HEK293 (cell line): ENCODE measurements around the gene ZFYVE21.

Experiments
- MZF1 ChIP-seq: fragments of 450-650 bp; formaldehyde crosslinking; IDR thresholded peaks from 2 replicates; pipeline ENCODE4 v1.5.1; 2017; ENCODE audit warnings: missing biosample characterization, missing genetic modification characterization, borderline replicate concordance
- SCRT1 ChIP-seq: fragments of 450-650 bp; formaldehyde crosslinking; IDR thresholded peaks from 2 replicates; pipeline ENCODE4 v1.5.1; 2016; ENCODE audit warnings: missing biosample characterization, missing genetic modification characterization, borderline replicate concordance
- SCRT2 ChIP-seq: fragments of 450-650 bp; formaldehyde crosslinking; IDR thresholded peaks from 2 replicates; pipeline ENCODE4 v1.5.1; 2016; ENCODE audit warnings: missing biosample characterization, missing genetic modification characterization
- ZNF132 ChIP-seq: fragments of 450-650 bp; formaldehyde crosslinking; IDR thresholded peaks from 2 replicates; pipeline ENCODE4 v1.5.1; 2017; ENCODE audit warnings: missing biosample characterization, missing genetic modification characterization, borderline replicate concordance
- ZNF140 ChIP-seq: fragments of 450-650 bp; formaldehyde crosslinking; IDR thresholded peaks from 2 replicates; pipeline ENCODE4 v1.5.1; 2016; ENCODE audit warnings: missing biosample characterization, missing genetic modification characterization
- ZNF169 ChIP-seq: fragments of 450-650 bp; formaldehyde crosslinking; IDR thresholded peaks from 2 replicates; pipeline ENCODE4 v1.5.1; 2016; ENCODE audit warnings: missing biosample characterization, missing genetic modification characterization
- ZNF221 ChIP-seq: fragments of 450-650 bp; formaldehyde crosslinking; IDR thresholded peaks from 2 replicates; pipeline ENCODE4 v1.5.1; 2017; ENCODE audit warnings: missing biosample characterization, missing genetic modification characterization, borderline replicate concordance
- ZNF266 ChIP-seq: fragments of 450-650 bp; formaldehyde crosslinking; IDR thresholded peaks from 2 replicates; pipeline ENCODE4 v1.5.1; 2016; ENCODE audit warnings: missing biosample characterization, missing genetic modification characterization, low read depth
- ZNF292 ChIP-seq: fragments of 450-650 bp; formaldehyde crosslinking; IDR thresholded peaks from 2 replicates; pipeline ENCODE4 v1.5.1; 2016; ENCODE audit warnings: low read depth, missing biosample characterization, missing genetic modification characterization, borderline replicate concordance
- ZNF404 ChIP-seq: fragments of 450-650 bp; formaldehyde crosslinking; IDR thresholded peaks from 2 replicates; pipeline ENCODE4 v1.5.1; 2017; ENCODE audit warnings: missing biosample characterization, missing genetic modification characterization
- ZNF501 ChIP-seq: fragments of 450-650 bp; formaldehyde crosslinking; IDR thresholded peaks from 2 replicates; pipeline ENCODE4 v1.5.1; 2016; ENCODE audit warnings: missing biosample characterization, missing genetic modification characterization
- ZNF514 ChIP-seq: fragments of 450-650 bp; formaldehyde crosslinking; IDR thresholded peaks from 2 replicates; pipeline ENCODE4 v1.5.1; 2016; ENCODE audit warnings: missing biosample characterization, missing genetic modification characterization
- ZNF600 ChIP-seq: fragments of 450-650 bp; formaldehyde crosslinking; IDR thresholded peaks from 2 replicates; pipeline ENCODE4 v1.5.1; 2016; ENCODE audit warnings: missing biosample characterization, missing genetic modification characterization
- ZNF777 ChIP-seq: fragments of 450-650 bp; formaldehyde crosslinking; IDR thresholded peaks from 2 replicates; pipeline ENCODE4 v1.5.1; 2017; ENCODE audit warnings: missing biosample characterization, missing genetic modification characterization, borderline replicate concordance
- ZNF785 ChIP-seq: fragments of 450-650 bp; formaldehyde crosslinking; IDR thresholded peaks from 2 replicates; pipeline ENCODE4 v1.5.1; 2016; ENCODE audit warnings: missing biosample characterization, missing genetic modification characterization
- TF ChIP-seq, protein P1 (sequence below): fragments of 450-650 bp; formaldehyde crosslinking; IDR thresholded peaks from 2 replicates; pipeline ENCODE4 v1.5.1; 2016; ENCODE audit warnings: missing biosample characterization, missing genetic modification characterization, borderline replicate concordance
- TF ChIP-seq, protein P2 (sequence below): fragments of 450-650 bp; formaldehyde crosslinking; conservative IDR thresholded peaks from 2 replicates; pipeline ENCODE4 v1.5.1; 2016; ENCODE audit warnings: low read depth, missing biosample characterization, missing genetic modification characterization
- TF ChIP-seq, protein P3 (sequence below): fragments of 450-650 bp; formaldehyde crosslinking; IDR thresholded peaks from 2 replicates; pipeline ENCODE4 v1.5.1; 2017; ENCODE audit warnings: missing biosample characterization, missing genetic modification characterization
- TF ChIP-seq, protein P4 (sequence below): fragments of 450-650 bp; formaldehyde crosslinking; IDR thresholded peaks from 2 replicates; pipeline ENCODE4 v1.5.1; 2016; ENCODE audit warnings: missing biosample characterization, missing genetic modification characterization
- TF ChIP-seq, protein P5 (sequence below): fragments of 450-650 bp; formaldehyde crosslinking; IDR thresholded peaks from 2 replicates; pipeline ENCODE4 v1.5.1; 2017; ENCODE audit warnings: missing biosample characterization, missing genetic modification characterization
- TF ChIP-seq, protein P6 (sequence below): fragments of 450-650 bp; formaldehyde crosslinking; IDR thresholded peaks from 2 replicates; pipeline ENCODE4 v1.5.1; 2016; ENCODE audit warnings: missing biosample characterization, missing genetic modification characterization, low read depth
- TF ChIP-seq, protein P7 (sequence below): fragments of 450-650 bp; formaldehyde crosslinking; IDR thresholded peaks from 2 replicates; pipeline ENCODE4 v1.5.1; 2016; ENCODE audit warnings: missing biosample characterization, missing genetic modification characterization

The ZFYVE21 gene

DNA sequence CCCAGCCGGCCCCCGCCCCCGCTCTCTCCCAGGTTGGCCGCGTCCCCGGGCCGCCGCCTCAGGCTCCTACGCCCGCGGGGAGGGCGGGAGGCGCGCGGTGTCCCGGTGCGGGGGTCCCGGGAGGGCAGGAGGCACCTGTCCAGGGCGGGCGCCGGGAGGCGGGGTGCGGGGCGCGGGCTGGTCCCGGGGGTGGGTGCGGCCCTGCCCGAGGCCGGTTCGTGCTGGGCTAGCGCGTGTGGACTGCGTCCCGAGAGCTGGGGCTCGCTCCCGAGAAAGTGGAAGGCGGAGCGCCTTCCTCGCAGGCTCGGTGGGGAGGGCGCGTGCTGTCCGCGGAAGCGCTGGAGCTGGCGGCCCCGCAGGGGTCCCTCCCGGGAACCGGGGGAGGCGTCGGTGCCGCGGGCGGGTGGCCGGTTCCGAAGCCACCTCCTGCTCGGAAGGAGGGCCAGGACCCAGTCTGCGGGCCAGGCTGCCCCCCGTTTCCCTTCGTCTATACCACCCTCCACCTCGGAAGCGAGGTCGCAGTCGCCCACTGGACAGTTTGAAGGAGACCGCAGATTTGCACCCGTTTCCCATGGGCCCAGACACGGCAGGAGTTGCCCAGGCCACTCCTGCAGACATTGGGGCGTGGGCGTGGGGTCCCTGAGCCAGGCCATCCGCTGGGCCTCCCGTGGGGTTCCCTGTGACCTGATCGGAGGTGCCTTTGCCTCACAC is 636 bp downstream of the ZFYVE21 start (continued):
- TF ChIP-seq, protein P1, sequence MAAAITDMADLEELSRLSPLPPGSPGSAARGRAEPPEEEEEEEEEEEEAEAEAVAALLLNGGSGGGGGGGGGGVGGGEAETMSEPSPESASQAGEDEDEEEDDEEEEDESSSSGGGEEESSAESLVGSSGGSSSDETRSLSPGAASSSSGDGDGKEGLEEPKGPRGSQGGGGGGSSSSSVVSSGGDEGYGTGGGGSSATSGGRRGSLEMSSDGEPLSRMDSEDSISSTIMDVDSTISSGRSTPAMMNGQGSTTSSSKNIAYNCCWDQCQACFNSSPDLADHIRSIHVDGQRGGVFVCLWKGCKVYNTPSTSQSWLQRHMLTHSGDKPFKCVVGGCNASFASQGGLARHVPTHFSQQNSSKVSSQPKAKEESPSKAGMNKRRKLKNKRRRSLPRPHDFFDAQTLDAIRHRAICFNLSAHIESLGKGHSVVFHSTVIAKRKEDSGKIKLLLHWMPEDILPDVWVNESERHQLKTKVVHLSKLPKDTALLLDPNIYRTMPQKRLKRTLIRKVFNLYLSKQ (tag by site-specific recombination), result no peak
- no peak for TF ChIP-seq ZNF132 (tag by site-specific recombination)
- TF ChIP-seq ZNF221 (tag by site-specific recombination), result no peak
- TF ChIP-seq ZNF501, result no peak
- TF ChIP-seq, protein P2, sequence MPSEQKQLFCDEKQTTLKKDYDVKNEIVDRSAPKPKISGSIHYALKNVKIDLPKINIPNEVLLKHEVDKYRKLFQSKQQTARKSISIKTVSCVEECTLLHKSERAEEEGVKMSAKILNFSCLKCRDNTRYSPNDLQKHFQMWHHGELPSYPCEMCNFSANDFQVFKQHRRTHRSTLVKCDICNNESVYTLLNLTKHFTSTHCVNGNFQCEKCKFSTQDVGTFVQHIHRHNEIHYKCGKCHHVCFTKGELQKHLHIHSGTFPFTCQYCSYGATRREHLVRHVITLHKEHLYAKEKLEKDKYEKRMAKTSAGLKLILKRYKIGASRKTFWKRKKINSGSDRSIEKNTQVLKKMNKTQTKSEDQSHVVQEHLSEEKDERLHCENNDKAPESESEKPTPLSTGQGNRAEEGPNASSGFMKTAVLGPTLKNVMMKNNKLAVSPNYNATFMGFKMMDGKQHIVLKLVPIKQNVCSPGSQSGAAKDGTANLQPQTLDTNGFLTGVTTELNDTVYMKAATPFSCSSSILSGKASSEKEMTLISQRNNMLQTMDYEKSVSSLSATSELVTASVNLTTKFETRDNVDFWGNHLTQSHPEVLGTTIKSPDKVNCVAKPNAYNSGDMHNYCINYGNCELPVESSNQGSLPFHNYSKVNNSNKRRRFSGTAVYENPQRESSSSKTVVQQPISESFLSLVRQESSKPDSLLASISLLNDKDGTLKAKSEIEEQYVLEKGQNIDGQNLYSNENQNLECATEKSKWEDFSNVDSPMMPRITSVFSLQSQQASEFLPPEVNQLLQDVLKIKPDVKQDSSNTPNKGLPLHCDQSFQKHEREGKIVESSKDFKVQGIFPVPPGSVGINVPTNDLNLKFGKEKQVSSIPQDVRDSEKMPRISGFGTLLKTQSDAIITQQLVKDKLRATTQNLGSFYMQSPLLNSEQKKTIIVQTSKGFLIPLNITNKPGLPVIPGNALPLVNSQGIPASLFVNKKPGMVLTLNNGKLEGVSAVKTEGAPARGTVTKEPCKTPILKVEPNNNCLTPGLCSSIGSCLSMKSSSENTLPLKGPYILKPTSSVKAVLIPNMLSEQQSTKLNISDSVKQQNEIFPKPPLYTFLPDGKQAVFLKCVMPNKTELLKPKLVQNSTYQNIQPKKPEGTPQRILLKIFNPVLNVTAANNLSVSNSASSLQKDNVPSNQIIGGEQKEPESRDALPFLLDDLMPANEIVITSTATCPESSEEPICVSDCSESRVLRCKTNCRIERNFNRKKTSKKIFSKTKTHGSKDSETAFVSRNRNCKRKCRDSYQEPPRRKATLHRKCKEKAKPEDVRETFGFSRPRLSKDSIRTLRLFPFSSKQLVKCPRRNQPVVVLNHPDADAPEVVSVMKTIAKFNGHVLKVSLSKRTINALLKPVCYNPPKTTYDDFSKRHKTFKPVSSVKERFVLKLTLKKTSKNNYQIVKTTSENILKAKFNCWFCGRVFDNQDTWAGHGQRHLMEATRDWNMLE (tag by site-specific recombination), result no peak
- TF ChIP-seq ZNF140 (tag by site-specific recombination), result no peak
- TF ChIP-seq ZNF514, result no peak
- TF ChIP-seq SCRT2 (tag by site-specific recombination), result no peak
- TF ChIP-seq ZNF600 (tag by site-specific recombination), result no peak
- no peak for TF ChIP-seq ZNF777 (tag by site-specific recombination)
- TF ChIP-seq ZNF292 (tag by site-specific recombination), result no peak
- TF ChIP-seq ZNF785 (tag by site-specific recombination), result no peak
- TF ChIP-seq ZNF404 (tag by site-specific recombination), result no peak
- TF ChIP-seq, protein P3, sequence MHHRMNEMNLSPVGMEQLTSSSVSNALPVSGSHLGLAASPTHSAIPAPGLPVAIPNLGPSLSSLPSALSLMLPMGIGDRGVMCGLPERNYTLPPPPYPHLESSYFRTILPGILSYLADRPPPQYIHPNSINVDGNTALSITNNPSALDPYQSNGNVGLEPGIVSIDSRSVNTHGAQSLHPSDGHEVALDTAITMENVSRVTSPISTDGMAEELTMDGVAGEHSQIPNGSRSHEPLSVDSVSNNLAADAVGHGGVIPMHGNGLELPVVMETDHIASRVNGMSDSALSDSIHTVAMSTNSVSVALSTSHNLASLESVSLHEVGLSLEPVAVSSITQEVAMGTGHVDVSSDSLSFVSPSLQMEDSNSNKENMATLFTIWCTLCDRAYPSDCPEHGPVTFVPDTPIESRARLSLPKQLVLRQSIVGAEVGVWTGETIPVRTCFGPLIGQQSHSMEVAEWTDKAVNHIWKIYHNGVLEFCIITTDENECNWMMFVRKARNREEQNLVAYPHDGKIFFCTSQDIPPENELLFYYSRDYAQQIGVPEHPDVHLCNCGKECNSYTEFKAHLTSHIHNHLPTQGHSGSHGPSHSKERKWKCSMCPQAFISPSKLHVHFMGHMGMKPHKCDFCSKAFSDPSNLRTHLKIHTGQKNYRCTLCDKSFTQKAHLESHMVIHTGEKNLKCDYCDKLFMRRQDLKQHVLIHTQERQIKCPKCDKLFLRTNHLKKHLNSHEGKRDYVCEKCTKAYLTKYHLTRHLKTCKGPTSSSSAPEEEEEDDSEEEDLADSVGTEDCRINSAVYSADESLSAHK (tag by site-specific recombination), result no peak
- TF ChIP-seq, protein P4, sequence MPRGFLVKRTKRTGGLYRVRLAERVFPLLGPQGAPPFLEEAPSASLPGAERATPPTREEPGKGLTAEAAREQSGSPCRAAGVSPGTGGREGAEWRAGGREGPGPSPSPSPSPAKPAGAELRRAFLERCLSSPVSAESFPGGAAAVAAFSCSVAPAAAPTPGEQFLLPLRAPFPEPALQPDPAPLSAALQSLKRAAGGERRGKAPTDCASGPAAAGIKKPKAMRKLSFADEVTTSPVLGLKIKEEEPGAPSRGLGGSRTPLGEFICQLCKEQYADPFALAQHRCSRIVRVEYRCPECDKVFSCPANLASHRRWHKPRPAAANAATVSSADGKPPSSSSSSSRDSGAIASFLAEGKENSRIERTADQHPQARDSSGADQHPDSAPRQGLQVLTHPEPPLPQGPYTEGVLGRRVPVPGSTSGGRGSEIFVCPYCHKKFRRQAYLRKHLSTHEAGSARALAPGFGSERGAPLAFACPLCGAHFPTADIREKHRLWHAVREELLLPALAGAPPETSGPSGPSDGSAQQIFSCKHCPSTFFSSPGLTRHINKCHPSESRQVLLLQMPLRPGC, result no peak
- TF ChIP-seq ZNF169, result no peak
- TF ChIP-seq SCRT1, result no peak
- TF ChIP-seq ZNF266 (tag by site-specific recombination), result no peak
- TF ChIP-seq, protein P5, sequence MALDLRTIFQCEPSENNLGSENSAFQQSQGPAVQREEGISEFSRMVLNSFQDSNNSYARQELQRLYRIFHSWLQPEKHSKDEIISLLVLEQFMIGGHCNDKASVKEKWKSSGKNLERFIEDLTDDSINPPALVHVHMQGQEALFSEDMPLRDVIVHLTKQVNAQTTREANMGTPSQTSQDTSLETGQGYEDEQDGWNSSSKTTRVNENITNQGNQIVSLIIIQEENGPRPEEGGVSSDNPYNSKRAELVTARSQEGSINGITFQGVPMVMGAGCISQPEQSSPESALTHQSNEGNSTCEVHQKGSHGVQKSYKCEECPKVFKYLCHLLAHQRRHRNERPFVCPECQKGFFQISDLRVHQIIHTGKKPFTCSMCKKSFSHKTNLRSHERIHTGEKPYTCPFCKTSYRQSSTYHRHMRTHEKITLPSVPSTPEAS (tag by site-specific recombination), result no peak
- no peak for TF ChIP-seq MZF1 (tag by site-specific recombination)
- TF ChIP-seq, protein P6, sequence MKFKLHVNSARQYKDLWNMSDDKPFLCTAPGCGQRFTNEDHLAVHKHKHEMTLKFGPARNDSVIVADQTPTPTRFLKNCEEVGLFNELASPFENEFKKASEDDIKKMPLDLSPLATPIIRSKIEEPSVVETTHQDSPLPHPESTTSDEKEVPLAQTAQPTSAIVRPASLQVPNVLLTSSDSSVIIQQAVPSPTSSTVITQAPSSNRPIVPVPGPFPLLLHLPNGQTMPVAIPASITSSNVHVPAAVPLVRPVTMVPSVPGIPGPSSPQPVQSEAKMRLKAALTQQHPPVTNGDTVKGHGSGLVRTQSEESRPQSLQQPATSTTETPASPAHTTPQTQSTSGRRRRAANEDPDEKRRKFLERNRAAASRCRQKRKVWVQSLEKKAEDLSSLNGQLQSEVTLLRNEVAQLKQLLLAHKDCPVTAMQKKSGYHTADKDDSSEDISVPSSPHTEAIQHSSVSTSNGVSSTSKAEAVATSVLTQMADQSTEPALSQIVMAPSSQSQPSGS (tag by site-specific recombination), result no peak
- TF ChIP-seq, protein P7, sequence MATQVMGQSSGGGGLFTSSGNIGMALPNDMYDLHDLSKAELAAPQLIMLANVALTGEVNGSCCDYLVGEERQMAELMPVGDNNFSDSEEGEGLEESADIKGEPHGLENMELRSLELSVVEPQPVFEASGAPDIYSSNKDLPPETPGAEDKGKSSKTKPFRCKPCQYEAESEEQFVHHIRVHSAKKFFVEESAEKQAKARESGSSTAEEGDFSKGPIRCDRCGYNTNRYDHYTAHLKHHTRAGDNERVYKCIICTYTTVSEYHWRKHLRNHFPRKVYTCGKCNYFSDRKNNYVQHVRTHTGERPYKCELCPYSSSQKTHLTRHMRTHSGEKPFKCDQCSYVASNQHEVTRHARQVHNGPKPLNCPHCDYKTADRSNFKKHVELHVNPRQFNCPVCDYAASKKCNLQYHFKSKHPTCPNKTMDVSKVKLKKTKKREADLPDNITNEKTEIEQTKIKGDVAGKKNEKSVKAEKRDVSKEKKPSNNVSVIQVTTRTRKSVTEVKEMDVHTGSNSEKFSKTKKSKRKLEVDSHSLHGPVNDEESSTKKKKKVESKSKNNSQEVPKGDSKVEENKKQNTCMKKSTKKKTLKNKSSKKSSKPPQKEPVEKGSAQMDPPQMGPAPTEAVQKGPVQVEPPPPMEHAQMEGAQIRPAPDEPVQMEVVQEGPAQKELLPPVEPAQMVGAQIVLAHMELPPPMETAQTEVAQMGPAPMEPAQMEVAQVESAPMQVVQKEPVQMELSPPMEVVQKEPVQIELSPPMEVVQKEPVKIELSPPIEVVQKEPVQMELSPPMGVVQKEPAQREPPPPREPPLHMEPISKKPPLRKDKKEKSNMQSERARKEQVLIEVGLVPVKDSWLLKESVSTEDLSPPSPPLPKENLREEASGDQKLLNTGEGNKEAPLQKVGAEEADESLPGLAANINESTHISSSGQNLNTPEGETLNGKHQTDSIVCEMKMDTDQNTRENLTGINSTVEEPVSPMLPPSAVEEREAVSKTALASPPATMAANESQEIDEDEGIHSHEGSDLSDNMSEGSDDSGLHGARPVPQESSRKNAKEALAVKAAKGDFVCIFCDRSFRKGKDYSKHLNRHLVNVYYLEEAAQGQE (tag by site-specific recombination), result no peak
